Stimulated activated CD4-positive, alpha-beta T cell treated with anti-CD3 and anti-CD28 coated beads, Interleukin-12 subunit alpha, Interleukin-12 subunit beta, amount 100 ng/mL, for 48 hours (primary cell): ENCODE data around the gene CNPY1.

Source experiments
- DNase-seq, 3 donors: peaks; one replicate each; pipeline ENCODE4 v3.0.0-alpha.2; 2020; ENCODE audit warnings: low read depth in 2 of 3, low spot score in 1 of 3

Gene CNPY1

DNA sequence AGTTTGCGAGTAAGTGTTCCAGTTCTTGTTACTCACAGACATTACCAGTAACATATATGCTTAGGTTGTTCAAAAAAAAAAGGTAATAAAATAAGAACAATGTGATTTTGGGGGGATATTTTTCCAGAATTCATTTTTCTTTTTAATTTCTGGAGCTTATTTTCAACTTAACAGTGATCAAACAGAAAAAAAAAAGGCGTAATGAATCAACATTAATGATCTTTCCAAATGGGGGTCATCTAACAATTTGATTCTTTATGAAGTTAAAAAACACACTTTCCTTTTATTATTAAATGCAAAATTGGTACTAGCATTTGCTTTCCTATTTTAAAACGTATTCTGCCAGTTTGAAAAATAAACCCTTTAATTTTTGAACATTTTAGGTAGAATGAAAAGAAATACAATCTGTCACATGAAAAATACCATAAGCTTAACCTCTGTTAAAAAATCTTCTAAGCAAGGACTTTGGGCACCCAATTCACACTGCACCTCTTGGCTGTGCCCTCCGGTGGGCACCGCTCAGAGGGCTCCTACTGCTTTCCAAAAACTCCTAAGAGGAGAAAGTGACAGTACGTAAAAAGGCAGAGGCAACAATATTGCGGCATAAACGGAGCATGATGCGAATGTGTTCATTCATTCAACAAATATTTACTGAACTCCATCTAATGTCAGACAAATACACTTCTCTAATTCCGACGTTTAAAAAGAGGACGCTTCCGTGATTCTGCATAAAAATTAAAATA is 32.6 kb downstream of the CNPY1 start:
- DNase-seq: no peak

DNA sequence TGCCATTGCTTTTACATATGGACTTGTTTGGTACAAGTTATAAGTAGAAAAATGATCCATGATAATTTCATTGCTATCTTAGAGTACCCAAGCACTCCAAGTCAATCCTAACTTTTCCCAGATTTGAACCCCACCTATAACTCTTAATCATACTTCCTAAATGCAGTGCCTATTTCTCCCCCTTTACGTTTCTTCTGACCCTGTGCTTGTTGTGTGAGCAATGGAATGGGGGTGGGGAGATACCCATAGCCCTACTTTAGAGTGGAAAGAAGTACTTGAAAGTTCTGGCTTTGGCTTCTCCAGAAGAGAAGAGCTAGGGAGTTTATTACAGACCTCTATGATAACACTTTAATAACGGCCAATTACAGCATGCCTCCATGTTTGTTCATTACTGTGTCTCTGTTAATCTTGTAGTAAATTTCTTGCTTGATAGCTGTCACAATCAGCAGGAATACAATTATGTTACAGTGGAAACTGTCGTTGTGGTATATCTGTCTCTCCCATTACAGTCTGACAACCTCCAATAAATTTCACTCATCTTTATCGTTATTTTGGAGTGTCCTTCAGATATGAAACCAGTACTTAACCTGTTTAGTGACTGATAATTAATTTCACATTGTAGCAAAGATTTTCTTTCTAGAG is 34.0 kb downstream of the CNPY1 start:
- no peak for DNase-seq

DNA sequence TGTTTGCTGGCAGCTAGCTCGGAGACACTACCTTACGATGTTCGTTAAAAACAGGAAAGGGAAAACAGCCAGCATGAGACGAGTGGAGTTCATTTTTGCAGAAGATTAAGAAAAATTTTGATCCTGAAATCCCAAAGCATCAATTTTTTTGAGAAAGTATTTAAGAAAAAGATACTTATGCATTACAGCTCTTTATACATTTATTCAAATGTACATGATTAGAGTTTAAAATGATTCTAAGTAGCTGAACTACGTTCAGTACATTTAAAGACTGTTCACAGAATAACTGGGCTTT is 34.7 kb downstream of the CNPY1 start:
- DNase-seq: no peak

DNA sequence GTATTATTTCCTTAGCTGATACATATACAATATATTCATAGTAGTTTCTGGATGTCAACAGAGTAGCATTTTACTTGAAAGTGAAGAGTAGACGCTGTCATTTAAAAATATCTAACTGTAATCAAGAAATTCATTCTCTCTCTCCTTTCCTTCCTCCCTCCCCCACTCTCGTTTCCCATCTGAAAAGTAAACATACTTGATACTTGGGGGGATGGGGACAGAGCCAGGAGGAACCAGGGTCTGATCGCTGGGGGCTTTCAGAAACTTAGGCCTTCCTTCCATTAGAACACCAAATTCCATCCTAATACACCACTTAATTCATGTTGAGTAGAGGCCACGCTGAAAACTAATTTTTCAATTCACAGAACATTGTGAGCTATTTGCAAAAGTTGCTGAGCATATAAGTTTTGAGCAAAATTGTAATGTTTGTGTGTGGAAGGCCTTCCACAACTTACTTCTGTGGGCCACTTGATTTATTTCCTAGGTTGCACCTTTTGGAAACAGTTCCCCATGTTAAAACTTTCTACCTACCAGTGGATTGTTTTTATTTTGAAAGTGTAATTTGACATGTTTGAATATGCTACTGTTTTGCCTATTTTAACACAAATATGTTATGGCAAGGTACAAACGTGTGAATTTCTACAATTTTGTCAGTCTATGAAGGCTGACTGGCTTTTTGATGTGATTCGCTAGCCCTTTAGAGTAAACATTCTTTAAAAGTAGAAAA is 35.2 kb downstream of the CNPY1 start:
- DNase-seq: no peak

DNA sequence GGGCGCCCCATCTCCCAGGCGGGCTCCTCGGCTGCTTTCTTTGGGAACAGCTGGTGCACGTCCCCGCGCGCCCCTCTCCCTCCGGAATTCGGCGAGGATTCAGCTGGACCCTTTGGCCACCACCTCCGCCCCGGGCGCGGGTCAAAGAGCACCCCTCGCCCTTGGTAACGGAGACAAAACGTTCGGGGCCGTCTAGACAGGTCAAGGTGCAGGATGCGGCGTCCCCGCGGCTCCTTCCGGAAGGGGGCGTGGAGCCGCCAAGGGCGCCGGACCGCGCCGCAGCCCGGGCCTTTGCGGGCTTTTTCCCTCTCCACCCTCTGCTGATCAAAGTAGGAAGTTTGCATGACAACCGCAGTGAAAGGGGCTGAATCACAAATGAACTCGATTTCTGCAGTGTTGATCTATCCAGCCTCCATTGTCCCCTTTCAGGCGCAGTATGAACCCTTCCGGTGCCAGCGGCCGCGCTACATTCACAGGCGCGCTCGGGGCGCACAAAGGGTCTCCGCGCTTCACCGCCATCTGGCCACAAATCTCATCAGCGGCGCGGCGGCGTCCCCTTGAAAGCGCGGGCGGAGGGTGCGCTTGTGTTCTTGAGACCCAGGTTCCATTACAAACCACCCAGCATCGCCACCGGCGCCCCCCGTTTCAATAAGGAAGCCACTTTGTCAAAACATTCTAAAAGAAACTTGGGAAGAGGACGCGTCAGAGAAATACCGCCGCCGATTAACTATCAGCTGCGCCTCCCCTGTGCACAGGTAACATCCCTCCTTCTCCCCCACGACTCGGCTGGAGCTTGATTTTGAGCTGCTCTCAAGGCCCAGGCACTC is 36.4 kb downstream of the CNPY1 start:
- DNase-seq: no peak

DNA sequence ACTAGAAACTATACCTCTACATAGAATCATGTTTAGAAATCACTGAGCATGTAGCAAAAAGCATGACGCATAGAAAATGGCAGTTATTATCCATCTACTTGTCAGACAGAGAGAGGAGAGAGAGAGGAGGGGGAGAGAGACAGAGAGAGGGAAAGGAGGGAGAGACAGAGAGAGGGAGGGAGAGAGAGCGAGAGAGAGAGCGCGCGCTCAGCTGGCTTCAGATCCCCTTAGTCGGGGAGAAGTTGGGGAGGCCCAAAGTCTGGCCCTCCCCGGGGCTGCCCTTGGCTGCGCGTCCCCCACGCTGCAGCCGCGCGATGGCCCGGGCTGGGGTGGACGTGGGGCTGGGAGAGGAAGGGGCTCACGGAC is 37.0 kb downstream of the CNPY1 start:
- no peak for DNase-seq

DNA sequence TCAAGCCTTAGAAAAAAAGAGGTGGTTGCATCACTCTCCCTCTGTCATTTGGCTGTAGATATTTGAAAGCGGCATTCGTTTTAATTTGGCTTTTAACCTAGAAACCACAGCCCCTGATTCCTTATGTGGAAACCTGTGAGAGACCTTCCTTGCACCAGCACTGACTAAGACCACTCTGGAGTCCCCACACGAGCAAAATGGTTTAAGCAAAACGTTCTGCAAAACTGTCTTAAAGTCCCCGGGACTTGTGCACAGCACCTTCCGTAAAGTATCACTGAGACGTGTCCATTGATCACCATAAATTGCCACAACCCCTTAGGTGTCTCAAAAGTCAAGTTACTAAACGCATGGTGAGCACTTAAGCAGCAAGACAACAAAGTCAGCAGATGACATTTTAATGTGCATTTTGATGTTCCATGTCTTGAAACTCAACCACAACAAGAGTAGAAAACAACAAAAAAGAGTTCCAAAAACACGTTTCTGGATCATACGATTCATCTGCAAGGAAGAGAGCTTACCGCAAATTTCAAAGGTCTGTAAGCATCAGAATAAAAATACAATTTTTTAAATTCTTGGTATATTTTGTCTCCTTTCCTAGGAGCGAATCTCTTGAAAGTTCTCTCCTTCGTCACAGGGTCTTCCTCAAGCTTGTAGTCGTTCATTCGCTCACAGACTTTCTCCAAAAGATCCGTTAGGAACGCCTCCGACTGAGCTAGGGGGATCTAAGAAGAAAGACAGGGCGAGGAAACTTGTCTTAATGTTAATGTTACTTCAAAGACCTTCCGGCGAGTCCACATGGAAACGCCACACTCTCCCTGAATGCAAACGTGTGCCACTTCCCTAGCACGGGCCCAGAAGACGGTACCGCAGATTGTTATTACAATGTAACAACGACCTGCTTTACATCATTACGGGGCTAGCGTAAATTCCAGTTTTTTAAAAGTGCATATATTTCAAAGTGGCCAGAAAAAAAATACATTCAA is 37.7 kb downstream of the CNPY1 start:
- DNase-seq: no peak

DNA sequence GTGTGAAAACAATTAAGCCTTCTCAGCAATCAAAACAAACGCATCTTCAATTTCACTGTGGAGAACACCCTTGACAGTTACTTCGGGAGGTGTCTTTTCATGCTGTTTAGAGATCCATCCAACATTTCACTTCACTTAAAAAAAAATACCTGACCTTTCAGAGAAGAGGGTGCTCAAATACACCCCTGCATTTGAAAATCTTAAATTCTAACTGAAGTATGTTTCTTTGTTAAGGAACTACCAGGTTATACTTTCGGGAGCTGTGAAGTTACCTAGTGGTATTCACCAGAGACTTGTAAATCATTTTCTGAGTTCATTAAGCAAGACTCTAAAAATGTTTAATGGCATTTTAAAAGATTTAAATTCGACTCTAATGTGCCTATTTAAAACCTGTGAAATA is 38.8 kb downstream of the CNPY1 start:
- DNase-seq: no peak

DNA sequence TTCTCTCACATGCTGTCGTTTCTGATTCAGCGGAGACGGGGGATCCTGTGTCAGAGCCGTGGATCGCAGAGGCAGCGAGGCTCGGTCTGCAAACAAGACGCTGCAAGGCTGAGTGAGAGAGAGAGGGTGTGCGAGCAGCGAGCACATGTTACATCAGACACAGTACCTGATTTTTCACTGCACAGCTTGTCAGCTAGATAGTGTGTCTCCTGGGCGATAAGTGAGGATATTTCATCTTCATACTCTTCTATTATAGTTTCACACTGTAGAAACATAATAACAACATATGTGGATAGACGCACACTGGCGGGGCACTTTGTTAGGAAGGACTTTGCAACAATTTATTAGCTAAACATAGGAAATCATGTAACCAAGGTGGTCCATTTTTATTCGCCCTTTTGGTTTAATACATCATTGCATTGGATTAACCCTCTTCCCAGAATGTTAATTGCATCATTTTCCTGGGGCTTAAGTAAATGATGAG is 39.5 kb downstream of the CNPY1 start:
- no peak for DNase-seq

DNA sequence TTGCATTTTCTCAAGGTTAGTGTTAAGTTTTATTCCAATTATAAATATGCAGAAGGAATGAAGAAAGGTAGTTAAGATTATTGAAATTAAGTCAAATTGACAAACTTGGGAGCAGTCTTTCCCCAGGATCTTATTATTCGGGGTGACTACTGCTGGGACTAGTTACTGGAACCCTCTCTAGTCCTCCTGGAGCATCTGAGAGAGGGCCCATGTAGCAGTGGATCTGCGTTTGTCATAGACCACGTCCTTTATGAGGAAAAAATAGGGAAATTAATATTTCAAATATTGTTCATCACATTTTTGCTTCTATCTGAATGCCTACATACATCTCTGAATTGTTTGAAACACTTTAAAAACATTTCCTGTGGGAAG is 41.0 kb downstream of the CNPY1 start:
- DNase-seq: no peak

DNA sequence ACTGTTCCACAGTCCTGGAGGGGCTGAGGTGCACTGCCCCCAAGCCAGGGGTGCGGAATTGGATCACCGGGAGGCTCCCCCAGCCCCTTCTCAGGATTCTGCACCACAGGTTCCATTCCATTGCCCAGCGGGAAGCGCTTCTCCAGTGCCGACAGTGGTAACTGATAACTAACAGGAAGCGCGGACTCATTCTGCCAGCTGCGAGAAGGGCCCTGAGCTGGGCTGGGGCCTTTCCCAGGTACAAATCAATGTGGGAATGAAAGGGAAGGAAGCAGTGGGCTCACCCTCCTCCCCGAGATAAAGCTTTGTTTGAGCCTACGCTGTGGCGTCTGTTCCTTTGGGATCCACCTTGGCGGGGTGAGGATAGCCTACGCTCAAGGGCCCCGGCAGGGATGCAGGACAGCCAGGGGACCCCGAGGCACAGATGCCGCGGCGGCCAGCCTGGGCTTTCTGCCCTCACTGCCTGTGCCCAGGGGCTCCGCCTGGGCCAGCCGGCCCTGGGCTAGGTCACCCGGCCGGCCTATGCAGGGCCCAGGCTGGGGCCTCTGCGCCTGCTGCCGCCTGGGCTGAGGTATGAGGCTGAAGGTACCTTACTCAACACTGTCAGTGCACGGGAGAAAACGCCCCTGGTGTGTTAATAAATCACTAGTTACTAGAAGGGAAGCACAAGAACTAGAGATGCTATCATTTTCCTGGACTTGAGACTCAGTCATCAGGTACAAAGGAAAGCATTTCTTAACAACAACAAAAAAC is 49.0 kb downstream of the CNPY1 start:
- DNase-seq: no peak

DNA sequence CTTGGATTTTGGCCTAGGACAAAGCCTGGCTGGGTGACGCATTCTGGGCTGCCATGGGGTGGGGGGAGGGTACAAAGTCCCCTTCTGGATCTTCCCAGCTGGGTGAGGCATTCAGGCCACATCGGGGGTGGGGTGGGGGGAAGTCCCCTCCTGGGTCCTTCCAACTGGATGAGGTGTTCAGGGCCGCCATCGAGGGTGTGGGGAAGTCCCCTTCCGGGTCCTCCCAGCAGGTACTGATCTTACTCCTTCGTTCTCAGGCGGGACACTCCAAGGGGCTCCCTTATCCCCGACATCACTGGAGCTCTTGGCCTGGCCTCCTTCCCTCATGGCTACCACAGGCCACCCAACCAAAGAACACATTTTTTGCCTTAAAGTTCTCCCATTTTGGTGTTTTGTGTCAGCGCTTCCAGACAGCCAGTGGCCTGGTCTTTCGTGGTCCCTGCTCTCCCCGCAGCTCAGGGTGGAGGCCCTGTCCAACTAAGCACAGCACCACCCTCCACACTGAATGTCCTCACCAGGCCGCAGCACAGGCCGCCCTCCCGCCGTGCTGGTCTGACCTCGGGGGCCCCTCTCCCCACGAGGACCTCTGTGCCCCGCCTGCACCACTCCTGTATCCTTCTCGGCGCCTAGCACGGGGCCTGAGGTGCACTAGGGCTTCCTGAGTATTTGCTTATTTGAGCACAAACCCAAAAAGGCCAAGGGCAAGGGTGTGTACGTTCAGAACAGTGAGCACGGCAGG is 49.9 kb downstream of the CNPY1 start:
- DNase-seq: no peak

DNA sequence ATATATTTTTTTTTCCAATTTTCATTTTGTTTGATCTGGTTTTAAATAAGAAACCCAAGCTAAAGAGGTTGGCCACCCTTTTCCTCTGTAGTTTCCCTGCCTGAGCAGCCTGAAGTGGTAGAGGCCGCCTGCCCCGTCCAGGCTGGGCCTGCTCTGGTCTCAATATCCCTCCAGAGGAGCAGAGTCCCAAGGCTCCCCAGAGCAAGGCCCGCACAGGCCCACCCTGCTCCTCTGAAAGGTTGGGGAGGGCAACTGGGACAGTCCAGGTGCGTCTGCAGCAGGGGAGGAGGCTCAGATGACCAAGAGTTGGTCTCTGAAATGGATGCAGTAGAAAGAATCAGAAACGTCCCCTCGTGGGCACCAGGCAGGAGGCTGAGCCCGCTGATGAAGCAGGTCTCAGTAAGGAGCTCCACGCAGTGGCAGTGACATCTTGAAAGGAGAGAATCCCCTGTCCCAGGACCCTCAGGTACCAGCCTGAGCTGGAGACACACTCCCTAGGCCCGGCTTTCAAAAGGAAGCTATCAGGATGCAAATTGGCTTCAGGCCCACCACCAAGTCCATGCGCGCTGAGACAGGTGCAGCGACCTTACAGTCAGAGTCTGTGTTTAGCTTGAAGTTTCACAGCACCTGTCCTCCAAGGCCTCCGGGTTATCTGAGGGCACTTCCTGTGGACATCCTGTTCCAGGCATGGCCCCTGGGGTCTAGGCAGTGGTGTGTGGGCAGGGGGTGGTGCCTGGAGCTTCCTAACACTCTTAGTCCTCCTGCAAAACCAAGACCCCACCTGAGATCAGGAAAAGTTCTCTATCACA is 50.7 kb downstream of the CNPY1 start:
- no peak for DNase-seq

DNA sequence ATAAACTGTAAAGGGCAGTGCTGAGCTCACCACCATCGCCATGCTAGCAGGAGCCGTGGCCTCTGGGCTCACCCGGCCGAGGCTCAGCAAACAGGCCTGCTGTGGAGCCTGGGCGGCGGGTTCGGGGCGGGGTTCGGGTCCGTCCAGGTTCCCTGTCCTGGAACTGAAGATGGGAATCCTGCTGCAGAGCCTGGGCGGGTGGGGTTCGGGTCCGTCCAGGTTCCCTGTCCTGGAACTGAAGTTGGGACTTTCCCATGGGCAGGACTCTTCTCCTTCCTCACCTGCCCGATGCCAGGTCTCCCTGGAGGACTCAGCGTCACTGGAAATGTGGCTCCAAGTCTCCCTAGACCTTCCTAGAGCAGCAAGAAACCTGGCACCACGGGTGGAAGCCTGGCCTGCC is 51.8 kb downstream of the CNPY1 start:
- no peak for DNase-seq

DNA sequence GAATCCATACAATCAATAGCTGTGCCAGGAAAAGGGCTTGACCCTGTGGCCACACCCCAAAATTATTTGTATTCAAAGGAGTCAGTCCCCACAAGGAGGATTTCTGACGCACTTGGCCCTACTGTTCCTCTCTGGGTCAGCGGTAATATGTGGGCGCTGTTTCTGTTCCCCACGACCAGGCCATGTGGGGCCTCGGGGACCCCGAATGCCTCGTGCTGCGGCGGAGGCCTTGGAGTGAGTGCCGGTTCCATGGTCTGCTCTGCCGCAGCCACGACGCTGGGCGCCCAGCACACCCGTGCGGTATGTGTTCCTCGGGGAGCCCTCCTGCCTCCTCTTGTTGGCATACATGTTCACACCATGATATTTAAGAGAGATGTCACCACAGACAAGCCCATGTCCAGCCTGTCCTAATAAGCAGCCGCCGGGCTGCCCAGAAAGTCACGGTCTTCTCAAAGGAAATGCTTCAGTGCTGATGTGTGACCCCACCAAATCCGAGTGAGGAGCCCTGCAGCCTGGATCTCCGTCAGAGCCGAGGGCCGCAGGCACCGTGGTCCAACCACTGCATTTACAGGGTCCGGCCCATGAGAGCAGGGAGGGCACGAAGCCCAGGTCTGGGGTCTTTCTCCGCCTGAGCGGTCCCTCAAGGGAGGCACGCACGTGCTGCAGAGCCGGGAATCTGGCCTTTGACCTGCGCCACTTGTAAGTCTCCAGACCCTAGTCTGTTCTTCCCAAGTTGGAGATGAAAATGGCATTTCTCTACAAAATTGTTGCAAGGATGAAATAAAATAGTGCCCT is 52.4 kb downstream of the CNPY1 start:
- no peak for DNase-seq

DNA sequence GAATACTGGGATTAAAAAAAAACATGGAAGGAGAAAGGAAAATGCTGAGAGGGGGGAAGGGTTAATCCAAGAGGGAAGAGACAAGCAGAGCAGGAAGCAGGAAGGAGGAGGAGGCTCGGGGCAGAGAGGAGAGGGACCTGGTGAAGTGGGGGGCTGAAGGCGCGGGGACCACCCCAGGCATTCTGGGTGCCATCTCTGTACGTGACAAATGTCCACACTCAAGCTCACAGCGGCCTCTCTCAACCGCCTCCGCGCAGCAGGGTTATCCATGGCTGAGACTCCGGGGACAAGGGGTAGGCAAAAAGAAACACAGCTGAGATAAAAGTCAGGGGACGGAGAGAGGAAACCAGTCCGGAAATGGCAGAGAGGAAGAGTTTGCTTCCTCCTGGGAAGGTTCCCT is 54.5 kb downstream of the CNPY1 start:
- no peak for DNase-seq
